GM18498 (cell line): Measurements from ENCODE around the gene TBXAS1.

Source experiments
- ATAC-seq: cut with Tn5 transposase; IDR thresholded peaks from one replicate; pipeline ENCODE4 v1.9.1; 2021; ENCODE audit warnings: mild to moderate bottlenecking, moderate library complexity; ENCODE audit not compliant: unreplicated experiment

TBXAS1 gene

DNA sequence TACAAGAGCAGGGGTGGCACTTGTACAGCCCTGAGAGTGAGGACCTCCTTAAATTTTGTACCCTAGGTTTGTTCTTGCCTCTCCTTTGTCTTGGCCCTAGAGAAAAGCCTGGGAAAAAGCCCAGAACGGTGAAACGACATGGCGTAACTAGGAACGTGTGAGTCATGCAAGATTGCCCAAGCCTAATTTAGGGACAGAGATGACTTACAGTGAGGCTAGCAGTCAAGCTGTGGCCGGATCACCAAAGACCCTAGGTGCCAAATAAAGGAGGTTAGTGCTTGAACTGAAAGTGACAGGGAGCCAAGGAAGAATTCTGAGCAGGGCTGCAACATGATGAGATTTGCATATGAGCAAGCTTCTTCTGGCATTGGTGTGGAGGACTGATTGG lies 25.1 kb downstream of the TBXAS1 start:
- no peak for ATAC-seq

GRCh38 chr7:139854803-139855497 lies 25.9 kb downstream of the TBXAS1 start:
- ATAC-seq, result no peak

DNA sequence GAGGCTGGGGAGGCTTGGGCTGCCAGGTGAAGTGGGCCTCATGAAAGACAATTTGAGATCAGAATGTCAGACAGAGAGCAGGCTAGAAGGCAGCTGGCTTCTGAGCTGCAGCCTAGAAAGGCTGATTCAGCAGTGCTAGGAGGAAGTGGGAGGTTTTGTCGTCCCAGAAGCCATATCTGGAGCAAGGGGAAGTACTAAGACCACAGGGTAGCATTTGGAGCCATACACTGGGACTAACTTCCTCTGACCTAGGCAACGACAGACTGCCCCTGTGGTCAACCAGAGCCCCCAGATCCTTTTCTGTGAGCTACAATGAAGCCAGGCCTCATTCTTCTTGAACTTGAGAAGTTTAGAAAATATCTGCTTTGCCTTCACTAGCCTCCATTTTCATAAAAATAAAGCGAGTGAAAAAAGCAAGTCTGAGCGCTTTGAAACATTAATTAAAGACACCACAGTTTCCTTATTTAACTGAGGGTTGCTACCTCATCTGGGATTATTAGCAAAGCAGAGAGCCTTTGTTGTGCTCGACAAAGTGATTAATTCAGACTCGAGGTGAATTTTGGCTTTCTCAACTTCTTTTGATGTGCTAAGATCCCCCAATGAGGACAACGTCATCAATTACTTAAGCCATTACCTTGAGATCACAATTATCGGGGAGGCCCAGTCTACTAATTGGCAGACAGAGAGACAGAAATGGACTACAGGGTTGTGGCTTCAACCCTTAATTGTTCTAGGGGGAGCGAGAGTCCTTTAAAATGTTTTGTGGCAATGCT lies 26.6 kb downstream of the TBXAS1 start:
- peak; percentile 72 for ATAC-seq

- no peak for ATAC-seq
Observed at GRCh38 chr7:139857791-139858190, 28.7 kb downstream of the TBXAS1 start.

- no peak for ATAC-seq
Observed at GRCh38 chr7:139860090-139860775, 31.2 kb downstream of the TBXAS1 start.

DNA sequence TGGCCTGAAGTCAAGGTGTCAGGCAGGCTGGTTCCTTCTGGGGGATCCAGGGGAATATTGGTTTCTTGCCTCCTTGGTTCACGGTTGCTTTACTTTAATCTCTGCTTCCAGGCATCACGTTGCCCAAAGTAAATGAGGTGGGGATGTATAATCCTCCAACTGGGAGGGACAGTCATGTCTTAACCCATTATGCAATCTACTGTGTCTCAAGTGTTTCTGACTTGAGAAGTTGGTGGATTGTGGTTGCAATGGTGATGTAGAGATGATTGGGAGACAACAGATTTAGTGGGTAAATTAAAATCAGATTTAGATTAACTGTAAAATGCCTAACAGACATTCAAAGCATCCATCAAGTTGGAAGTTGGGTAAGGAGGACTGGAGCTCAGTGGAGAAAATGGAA lies 32.7 kb downstream of the TBXAS1 start:
- no peak for ATAC-seq

- ATAC-seq, result no peak
Observed at GRCh38 chr7:139866047-139866837, 37.2 kb downstream of the TBXAS1 start.

DNA sequence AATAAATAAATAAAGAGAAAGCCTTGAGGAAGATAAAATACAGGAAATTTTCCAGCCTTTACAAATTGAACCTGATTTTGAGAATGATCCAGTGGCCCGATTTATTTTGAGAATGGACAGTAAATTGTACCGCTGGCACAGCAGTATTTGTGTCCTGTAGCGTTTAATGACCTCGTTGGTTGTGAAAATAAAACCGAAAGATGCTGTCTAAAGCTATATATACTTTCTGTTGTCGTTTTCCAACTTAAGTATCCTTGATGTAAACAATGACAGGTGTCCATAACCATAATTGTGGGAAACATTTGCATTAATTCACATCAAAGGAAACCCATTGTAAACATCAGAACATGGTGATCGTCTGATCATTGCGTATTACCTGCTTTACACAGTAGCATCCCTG lies 38.8 kb downstream of the TBXAS1 start:
- ATAC-seq, result no peak

GRCh38 chr7:139869886-139870285 lies 40.8 kb downstream of the TBXAS1 start:
- ATAC-seq, result no peak

- ATAC-seq, result no peak
Observed at GRCh38 chr7:139870380-139870779, 41.3 kb downstream of the TBXAS1 start.

DNA sequence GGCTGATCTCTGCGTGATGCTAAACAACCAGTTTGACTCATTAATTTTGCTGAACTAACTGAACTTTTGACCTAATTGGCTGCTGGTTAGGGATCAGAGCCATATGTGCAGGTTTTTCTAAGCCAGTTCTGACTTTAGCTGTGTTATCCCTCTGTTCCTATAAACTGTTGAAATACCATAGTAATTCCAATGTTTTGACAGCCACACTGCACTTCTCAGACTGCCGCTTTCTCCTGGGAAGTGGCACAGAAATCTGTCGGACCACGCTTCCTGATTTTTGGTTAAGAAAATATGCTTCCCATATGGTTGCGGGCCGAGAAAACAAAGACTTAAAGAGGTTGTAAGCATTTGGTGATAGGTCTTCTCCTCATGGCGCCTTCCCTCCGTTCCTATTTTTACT lies 42.3 kb downstream of the TBXAS1 start:
- no peak for ATAC-seq

DNA sequence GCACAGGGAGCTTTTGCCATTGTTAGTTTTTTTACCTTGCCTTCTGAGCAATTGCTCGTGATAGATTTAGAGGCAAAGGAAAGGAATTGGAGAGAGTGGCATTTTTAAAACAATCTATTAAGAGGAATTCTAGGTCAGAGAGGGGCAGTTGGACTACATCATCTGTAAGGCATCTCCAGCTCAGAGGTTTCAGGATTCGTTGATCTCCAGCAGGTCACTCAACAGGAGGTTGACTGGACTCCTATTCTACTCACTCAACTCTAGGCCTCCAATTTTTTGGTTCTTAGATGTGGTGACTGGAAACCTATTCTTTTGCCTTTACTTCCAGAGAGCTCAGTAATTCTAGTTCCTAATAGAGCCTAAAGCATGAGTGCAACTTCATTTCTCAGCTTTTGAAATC lies 42.8 kb downstream of the TBXAS1 start:
- no peak for ATAC-seq

DNA sequence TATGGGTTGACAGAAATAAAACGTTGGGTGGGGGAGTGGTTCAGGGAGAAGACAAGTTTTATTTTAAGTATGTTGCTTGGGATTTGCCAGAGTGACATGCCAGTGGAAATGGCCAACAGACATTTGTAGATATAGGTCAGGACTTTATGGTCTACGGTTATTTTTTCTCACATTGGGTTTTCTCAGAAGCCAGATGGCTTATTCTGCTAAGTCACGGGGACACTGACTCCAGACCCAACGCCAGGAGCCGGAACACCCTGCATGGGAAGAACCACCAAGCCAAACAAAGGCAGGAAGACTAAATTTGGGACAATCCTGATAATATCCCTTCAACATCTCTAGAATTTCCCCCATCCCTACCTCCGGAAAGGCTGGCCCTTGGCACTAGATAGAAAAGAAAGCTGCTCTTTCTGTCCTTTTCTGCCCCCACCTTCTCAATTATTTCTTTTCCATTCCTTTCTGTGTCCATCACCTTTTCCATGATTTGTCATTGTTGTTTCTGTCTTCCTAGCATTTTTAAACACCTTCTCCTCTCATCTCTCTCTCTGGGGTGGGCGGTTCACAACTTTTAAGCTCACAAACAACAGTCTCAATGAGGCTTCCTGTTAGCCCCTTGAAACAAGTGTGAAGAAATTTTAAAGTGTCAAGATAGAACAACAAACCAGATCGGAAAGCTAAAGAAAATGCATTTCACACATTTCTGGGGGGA lies 44.7 kb downstream of the TBXAS1 start:
- no peak for ATAC-seq

DNA sequence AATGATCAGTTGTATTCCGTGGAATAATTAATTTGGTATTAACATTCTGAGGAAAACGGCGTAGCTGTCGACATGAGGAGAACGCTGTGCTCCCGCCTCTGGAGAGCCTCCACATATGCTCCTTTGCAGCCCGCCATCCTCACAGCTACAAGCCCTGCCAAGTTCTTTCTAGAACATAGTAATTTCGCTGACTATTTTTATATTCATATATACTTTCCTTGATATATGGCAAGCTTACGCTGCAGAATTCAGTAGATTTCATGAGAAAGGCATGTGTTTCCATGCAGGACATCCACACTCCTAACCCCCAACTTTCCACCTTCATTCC lies 45.2 kb downstream of the TBXAS1 start:
- no peak for ATAC-seq

DNA sequence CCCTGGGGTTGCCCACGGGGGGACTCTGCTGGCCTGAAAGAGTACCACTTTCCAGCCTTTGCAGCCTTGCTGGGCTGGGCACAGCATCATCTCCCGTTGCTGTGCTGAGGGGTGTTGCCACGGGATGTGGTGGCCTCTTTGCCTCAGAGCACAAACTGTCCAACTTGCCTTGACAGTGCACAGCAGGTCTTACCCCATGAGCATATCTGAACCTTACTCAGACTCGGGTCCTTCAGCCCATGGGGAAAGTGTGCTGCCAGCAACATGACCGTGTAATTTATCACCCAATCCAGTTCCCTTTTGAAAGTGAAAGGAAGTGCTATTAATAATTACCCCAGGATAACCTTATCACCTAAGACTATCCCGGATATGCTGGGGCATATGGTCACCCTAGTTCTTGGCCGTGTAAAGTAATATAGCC lies 46.8 kb downstream of the TBXAS1 start:
- no peak for ATAC-seq

DNA sequence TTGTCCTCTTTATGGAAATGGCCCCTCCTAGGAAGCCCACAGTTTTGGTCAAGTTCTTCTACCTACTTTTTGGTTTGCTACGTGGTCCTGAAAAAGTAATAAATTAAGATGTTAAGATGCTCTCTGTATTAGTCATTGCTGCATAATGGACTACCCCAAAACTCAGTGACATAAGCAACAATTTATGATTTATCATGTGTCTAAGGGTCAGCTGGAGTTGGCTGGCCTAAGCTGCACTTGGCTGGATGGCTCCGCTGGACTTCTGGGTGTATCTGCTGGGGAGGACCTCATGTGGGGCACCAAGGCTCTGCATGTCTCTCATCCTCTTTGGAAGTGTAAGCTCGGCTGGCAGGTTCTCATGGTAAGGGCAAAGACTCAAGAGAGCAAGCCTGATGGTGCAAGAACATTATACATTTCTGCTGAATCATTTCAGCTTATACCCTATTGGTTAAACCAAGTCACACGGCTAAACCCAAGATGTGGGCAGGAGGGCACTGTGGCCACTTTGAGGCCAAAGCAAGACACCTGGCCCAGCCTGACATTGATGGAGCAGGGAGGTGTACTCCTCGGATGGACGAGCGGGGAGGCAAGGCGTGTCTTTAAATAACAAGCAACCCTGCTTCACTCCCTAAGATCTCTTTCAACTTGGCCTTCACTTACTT lies 47.7 kb downstream of the TBXAS1 start:
- ATAC-seq, result no peak

DNA sequence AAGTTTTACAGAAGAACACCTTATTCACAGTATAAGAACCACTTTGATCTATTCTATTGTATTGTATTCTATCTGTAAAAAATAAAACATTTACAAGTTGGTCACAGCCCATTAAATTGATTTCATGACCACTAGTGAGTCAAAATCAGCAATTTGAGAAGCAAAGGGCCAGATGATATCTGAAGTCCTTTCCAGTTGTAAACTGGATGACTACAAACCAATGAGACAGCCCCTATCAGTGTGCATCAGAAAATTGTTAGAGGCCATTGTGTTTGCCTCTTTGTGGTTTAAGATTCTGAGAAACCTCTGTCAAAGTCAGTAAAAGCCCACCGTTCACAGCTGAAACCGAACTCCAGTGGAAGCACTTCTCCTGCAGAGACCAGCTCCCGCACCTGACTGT lies 54.8 kb downstream of the TBXAS1 start:
- ATAC-seq, result no peak

- ATAC-seq, result no peak
Observed at GRCh38 chr7:139884441-139884840, 55.4 kb downstream of the TBXAS1 start.

DNA sequence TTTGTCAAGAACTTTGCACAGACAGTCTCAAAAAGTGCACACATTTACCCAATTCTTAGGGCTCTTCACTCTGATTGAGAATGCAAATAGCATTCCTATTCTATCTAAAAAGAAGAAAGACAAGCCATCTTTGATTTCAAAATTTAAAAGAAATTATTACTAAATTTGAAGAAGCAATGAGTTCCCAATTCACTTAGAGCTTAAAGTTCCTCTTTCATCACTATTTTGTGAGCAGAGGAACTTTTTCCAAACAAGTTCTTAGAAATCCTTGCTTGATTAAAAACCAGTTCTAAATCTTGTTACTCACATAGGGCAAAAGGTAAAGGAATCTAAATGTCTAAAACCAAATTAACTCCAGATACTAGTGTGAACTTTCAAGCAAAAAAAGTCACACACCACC lies 56.4 kb downstream of the TBXAS1 start:
- no peak for ATAC-seq

DNA sequence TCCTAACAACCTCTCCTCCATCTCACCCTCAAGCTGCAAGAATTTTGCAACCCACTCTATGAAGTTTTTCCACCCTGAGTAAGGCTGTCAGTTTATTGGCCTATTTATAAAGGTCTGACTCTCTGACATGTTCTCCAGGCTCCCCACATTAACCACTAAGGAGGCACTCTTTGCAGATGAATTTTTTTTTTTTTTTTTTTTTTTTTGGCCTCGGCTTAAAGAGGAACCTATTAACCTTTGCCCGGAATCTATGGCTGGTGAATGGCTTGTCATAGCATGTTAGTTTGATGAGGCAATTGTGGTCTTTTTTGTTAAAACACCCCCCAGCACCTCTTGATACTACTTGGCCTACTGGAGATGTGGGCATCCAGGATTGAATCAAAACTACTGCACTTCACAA lies 57.1 kb downstream of the TBXAS1 start:
- no peak for ATAC-seq
